ENCODE results near the gene GRID1. TPM values are rescaled to one million over a fixed set of nuclear protein-coding genes. Genes with fewer than 3 reads are reported as not detected.

GRID1 gene
- total RNA-seq, 1 donor from 2014 or later: 1.1 TPM

DNA sequence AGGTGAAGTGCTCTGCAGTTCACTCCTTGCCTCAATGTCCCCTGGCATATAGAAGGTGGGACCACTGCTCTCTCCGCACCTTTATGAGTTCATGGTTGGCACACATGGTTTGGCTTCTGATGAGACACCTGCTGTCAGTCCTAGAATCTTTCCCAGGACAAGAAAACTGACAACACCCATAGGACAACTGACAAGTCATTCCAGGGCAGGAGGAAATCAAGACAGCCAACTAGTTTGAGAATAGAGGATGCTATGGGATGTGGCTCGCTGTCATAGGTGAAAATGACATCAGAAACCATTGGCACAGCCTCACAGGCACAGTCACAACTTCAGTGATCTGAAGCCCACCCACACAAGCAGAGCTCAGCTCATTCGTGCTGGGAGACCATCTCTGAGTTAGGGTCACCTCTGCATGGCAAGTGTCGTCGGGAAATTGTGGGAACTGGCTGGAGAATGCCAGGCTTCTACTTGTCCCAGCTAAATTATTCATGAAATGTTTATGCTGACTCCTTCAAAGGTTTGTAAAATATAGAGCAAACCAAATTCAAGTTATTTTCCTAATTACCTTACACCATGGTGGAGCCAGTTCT, 762.4 kb downstream of the GRID1 start:
- no peak overlapping the region for H3K27ac Mint-ChIP-seq (ENCODE audit: unreplicated experiment)
- DNase-seq (ENCODE audit: low read depth, low spot score): no peak
- H3K4me3 Mint-ChIP-seq: no peak overlapping the region
- H3K9me3 Mint-ChIP-seq: no peaks in the 10 kb centered on the region
- TF ChIP-seq, protein P1, sequence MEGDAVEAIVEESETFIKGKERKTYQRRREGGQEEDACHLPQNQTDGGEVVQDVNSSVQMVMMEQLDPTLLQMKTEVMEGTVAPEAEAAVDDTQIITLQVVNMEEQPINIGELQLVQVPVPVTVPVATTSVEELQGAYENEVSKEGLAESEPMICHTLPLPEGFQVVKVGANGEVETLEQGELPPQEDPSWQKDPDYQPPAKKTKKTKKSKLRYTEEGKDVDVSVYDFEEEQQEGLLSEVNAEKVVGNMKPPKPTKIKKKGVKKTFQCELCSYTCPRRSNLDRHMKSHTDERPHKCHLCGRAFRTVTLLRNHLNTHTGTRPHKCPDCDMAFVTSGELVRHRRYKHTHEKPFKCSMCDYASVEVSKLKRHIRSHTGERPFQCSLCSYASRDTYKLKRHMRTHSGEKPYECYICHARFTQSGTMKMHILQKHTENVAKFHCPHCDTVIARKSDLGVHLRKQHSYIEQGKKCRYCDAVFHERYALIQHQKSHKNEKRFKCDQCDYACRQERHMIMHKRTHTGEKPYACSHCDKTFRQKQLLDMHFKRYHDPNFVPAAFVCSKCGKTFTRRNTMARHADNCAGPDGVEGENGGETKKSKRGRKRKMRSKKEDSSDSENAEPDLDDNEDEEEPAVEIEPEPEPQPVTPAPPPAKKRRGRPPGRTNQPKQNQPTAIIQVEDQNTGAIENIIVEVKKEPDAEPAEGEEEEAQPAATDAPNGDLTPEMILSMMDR (conservative IDR thresholded peaks at IDR 0.05): no peak
- H3K36me3 Mint-ChIP-seq (ENCODE audit: low read depth): no peaks in the 10 kb centered on the region
- H3K27me3 Mint-ChIP-seq (ENCODE audit: low read depth): no peaks in the 10 kb centered on the region
- peaks cover 5% of the 10 kb centered on the region for H3K4me1 Mint-ChIP-seq

- no peaks in the 10 kb centered on the region for H3K9me3 Mint-ChIP-seq
- H3K27me3 Mint-ChIP-seq (ENCODE audit: low read depth): no peaks in the 10 kb centered on the region
- no peaks in the 10 kb centered on the region for H3K36me3 Mint-ChIP-seq (ENCODE audit: low read depth)
- no peak overlapping the region for H3K27ac Mint-ChIP-seq (ENCODE audit: unreplicated experiment)
- TF ChIP-seq, protein P1 (conservative IDR thresholded peaks at IDR 0.05): no peak
- DNase-seq (ENCODE audit: low read depth, low spot score): no peak
- peaks cover 5% of the 10 kb centered on the region for H3K4me1 Mint-ChIP-seq
- H3K4me3 Mint-ChIP-seq: no peak overlapping the region
Measured at GRCh38 chr10:85603151-85603940, 763.2 kb downstream of the GRID1 start.

DNA sequence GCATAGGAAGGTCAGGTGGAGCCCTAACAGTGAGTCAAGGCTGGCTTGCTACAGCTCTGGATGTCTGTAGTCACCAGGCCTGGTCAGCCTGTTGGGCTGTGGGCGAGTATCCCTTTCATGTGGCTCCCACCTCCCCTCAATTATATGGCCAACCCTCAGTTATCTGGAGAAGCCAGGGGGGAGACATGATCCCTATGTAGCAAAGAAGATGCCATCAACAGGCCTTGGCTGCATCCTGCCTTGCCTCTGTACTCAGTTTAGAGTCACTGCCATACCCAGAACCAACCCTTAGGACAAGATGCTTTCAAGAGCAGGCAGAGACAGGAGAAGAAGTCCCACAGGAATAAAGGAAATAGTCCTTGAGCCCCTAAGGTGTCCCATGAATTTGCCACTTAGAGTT, 763.9 kb downstream of the GRID1 start:
- TF ChIP-seq, protein P1 (conservative IDR thresholded peaks at IDR 0.05): no peak
- no peaks in the 10 kb centered on the region for H3K9me3 Mint-ChIP-seq
- no peak for DNase-seq (ENCODE audit: low read depth, low spot score)
- H3K4me1 Mint-ChIP-seq: peaks cover 8% of the 10 kb centered on the region
- no peak overlapping the region for H3K27ac Mint-ChIP-seq (ENCODE audit: unreplicated experiment)
- no peaks in the 10 kb centered on the region for H3K36me3 Mint-ChIP-seq (ENCODE audit: low read depth)
- H3K4me3 Mint-ChIP-seq: no peak overlapping the region
- no peaks in the 10 kb centered on the region for H3K27me3 Mint-ChIP-seq (ENCODE audit: low read depth)

DNA sequence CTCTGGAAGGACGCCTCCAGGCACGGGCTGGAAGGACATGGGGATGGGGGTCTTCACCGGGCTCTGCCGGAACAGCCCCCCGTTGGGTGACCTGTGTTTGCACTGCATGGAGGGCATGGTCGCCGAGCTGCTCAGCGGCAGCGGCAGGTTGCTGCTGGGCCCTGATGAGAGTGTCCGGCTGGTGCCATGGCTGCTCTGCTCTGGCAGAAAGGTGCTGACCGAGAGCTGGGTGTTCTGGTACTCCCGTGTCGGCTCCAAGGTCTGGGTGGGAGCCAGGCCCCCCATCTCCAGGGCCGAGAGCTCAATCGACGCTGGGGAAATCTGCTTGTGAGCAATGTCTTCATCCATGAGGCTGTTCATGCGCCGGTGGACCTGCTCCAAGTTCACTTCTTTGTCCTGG, 764.3 kb downstream of the GRID1 start:
- no peaks in the 10 kb centered on the region for H3K9me3 Mint-ChIP-seq
- H3K36me3 Mint-ChIP-seq (ENCODE audit: low read depth): no peaks in the 10 kb centered on the region
- no peak for DNase-seq (ENCODE audit: low read depth, low spot score)
- H3K27ac Mint-ChIP-seq (ENCODE audit: unreplicated experiment): no peak overlapping the region
- H3K27me3 Mint-ChIP-seq (ENCODE audit: low read depth): no peaks in the 10 kb centered on the region
- TF ChIP-seq, protein P1 (conservative IDR thresholded peaks at IDR 0.05): no peak
- H3K4me1 Mint-ChIP-seq: peaks cover 12% of the 10 kb centered on the region
- no peak overlapping the region for H3K4me3 Mint-ChIP-seq

DNA sequence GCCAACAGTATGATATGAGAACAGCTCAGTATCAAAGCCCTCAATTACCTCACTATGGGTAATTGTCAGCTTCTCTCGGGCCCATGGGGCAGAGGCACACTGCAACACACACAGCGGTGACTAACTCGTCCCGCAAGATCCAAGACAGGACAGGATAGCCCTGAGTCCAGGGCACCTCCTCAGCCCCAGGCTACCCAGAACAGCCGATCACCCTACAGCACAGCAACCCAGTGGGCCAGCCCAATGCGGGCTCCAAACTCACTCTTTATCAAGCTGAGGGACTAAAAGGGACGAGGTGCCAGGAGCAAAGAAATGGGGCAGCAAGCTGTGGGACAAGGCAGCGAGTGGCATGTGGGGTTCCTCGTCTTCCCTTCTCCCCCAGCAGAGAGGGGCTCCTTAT, 765.1 kb downstream of the GRID1 start:
- Mint-ChIP-seq H3K4me3 (no peak overlapping the region), H3K27ac (ENCODE audit: unreplicated experiment) (no peak overlapping the region), H3K9me3 (no peaks in the 10 kb centered on the region), H3K36me3 (ENCODE audit: low read depth) (no peaks in the 10 kb centered on the region), H3K27me3 (ENCODE audit: low read depth) (no peaks in the 10 kb centered on the region), H3K4me1 (peaks cover 13% of the 10 kb centered on the region)
- DNase-seq (ENCODE audit: low read depth, low spot score): no peak
- TF ChIP-seq, protein P1 (conservative IDR thresholded peaks at IDR 0.05): no peak

Measured in neural crest cell (in vitro differentiated cells).